HepG2 (cell line): Measurements from ENCODE around the gene CDC42EP3. TPM values are rescaled to one million over a fixed set of nuclear protein-coding genes. Genes with fewer than 3 reads are reported as not detected.

ENCODE experiments used
- DZIP1 ChIP-seq: sonication (generic); formaldehyde crosslinking; IDR thresholded peaks from 2 replicates; pipeline ENCODE4 v1.5.0; 2020; ENCODE audit warnings: mild to moderate bottlenecking, missing genetic modification reagents
- EED ChIP-seq: sonication (generic); formaldehyde crosslinking; IDR thresholded peaks from 2 replicates; pipeline ENCODE4 v1.5.0; 2020; ENCODE audit warnings: mild to moderate bottlenecking, missing genetic modification reagents
- FOXJ3 ChIP-seq: sonication (generic); formaldehyde crosslinking; IDR thresholded peaks from 2 replicates; pipeline ENCODE4 v1.4.0; 2020; ENCODE audit warnings: missing genetic modification reagents, mild to moderate bottlenecking, borderline replicate concordance
- GATAD1 ChIP-seq: IDR thresholded peaks from 2 replicates; pipeline ENCODE4 v1.6.1; 2016; ENCODE audit warnings: missing genetic modification reagents, missing compliant biosample characterization
- JDP2 ChIP-seq: sonication (generic); formaldehyde crosslinking; IDR thresholded peaks from 2 replicates; pipeline ENCODE4 v1.8.1; 2022; ENCODE audit warnings: missing genetic modification reagents, borderline replicate concordance
- MYC ChIP-seq: sonication (generic); formaldehyde crosslinking; IDR thresholded peaks from 2 replicates; pipeline ENCODE4 v1.9.0; 2021; ENCODE audit warnings: missing genetic modification reagents, borderline replicate concordance
- TBX2 ChIP-seq: sonication (generic); formaldehyde crosslinking; IDR thresholded peaks from 2 replicates; pipeline ENCODE4 v1.5.0; 2020; ENCODE audit warnings: missing genetic modification reagents, mild to moderate bottlenecking, borderline replicate concordance
- THRA ChIP-seq: sonication (generic); formaldehyde crosslinking; IDR thresholded peaks from 2 replicates; pipeline ENCODE4 v1.4.0; 2020; ENCODE audit warnings: missing genetic modification reagents, borderline replicate concordance
- XRCC5 ChIP-seq: fragments of 200-400 bp; formaldehyde crosslinking; optimal IDR thresholded peaks from 2 replicates; pipeline ENCODE3; 2017; ENCODE audit warnings: mild to moderate bottlenecking, low read length
- ZBTB14 ChIP-seq: sonication (generic); formaldehyde crosslinking; IDR thresholded peaks from 2 replicates; pipeline ENCODE4 v1.4.0; 2020; ENCODE audit warnings: missing genetic modification reagents
- ZFP41 ChIP-seq: sonication (generic); formaldehyde crosslinking; IDR thresholded peaks from 2 replicates; pipeline ENCODE4 v1.4.0; 2020; ENCODE audit warnings: mild to moderate bottlenecking, missing genetic modification reagents, borderline replicate concordance
- ZFYVE20 ChIP-seq: sonication (generic); formaldehyde crosslinking; IDR thresholded peaks from 2 replicates; pipeline ENCODE4 v1.8.0; 2023; ENCODE audit warnings: low read depth, mild to moderate bottlenecking, moderate library complexity, missing genetic modification reagents, borderline replicate concordance
- ZKSCAN1 ChIP-seq: fragments of 150-350 bp; IDR thresholded peaks from 2 replicates; pipeline ENCODE4 v1.6.1; 2014; ENCODE audit warnings: low read length
- ZMYM3 ChIP-seq: sonication (generic); formaldehyde crosslinking; IDR thresholded peaks from 2 replicates; pipeline ENCODE4 v1.5.1; 2020; ENCODE audit warnings: mild to moderate bottlenecking, missing genetic modification reagents
- ZNF337 ChIP-seq: sonication (generic); formaldehyde crosslinking; IDR thresholded peaks from 2 replicates; pipeline ENCODE4 v1.5.1; 2020; ENCODE audit warnings: missing genetic modification reagents, low read depth, mild to moderate bottlenecking, borderline replicate concordance
- polyA plus RNA-seq, 8 experiments: library from polyadenylated mRNA; depleted of rRNA in 3 of 8; stranded (reverse) in 7 of 8; unstranded in 1 of 8; fragments of >200 nt; fragmentation: Illumina TruSeq in 4 of 8; extraction: Trizol in 4 of 8; gene quantifications; 2 replicates each; pipeline versions ENCODE4 v1.2.1 to v1.2.3, GENCODE V29; 2011 to 2016; ENCODE audit warnings: low read depth in 4 of 8, missing spikeins in 1 of 8, mixed read lengths in 1 of 8; ENCODE audit not compliant: insufficient read depth in 1 of 8
- total RNA-seq, 5 experiments: library from RNA; depleted of rRNA; stranded (reverse); fragments of >200 nt; fragmentation: Illumina TruSeq; extraction: Trizol; gene quantifications; 2 replicates each; pipeline ENCODE4 v1.2.3, GENCODE V29; 2016; ENCODE audit warnings: low read depth in 1 of 5
- TF ChIP-seq, protein P1 (sequence below): sonication (generic); formaldehyde crosslinking; IDR thresholded peaks from 2 replicates; pipeline ENCODE4 v1.4.0; 2020; ENCODE audit warnings: missing genetic modification reagents

The CDC42EP3 gene
- total and polyA plus RNA-seq, 2 of the 13 experiments (the other 11 are each of a cell fraction or from before 2014, with no cell fraction given) = 0.01 TPM; not detected in 1

GRCh38 chr2:37672104-37672869 is 845 bp upstream of the CDC42EP3 start (continued):
- TF ChIP-seq DZIP1 (CRISPR knock-in tag) (no peak), EED (CRISPR knock-in tag) (peak; percentile 27), MYC (peak; percentile 26; the same call in 1 of the 2 replicates), ZFYVE20 (CRISPR knock-in tag) (no peak), JDP2 (no peak), ZNF337 (CRISPR knock-in tag) (no peak), XRCC5 (peak; percentile 21), FOXJ3 (CRISPR knock-in tag) (no peak), GATAD1 (CRISPR knock-in tag) (no peak), THRA (CRISPR knock-in tag) (no peak), ZMYM3 (CRISPR knock-in tag) (no peak), ZBTB14 (CRISPR knock-in tag) (no peak), ZKSCAN1 (no peak), TBX2 (CRISPR knock-in tag) (peak; percentile 11; the same call in 1 of the 2 replicates), ZFP41 (CRISPR knock-in tag) (no peak)
- TF ChIP-seq, protein P1, sequence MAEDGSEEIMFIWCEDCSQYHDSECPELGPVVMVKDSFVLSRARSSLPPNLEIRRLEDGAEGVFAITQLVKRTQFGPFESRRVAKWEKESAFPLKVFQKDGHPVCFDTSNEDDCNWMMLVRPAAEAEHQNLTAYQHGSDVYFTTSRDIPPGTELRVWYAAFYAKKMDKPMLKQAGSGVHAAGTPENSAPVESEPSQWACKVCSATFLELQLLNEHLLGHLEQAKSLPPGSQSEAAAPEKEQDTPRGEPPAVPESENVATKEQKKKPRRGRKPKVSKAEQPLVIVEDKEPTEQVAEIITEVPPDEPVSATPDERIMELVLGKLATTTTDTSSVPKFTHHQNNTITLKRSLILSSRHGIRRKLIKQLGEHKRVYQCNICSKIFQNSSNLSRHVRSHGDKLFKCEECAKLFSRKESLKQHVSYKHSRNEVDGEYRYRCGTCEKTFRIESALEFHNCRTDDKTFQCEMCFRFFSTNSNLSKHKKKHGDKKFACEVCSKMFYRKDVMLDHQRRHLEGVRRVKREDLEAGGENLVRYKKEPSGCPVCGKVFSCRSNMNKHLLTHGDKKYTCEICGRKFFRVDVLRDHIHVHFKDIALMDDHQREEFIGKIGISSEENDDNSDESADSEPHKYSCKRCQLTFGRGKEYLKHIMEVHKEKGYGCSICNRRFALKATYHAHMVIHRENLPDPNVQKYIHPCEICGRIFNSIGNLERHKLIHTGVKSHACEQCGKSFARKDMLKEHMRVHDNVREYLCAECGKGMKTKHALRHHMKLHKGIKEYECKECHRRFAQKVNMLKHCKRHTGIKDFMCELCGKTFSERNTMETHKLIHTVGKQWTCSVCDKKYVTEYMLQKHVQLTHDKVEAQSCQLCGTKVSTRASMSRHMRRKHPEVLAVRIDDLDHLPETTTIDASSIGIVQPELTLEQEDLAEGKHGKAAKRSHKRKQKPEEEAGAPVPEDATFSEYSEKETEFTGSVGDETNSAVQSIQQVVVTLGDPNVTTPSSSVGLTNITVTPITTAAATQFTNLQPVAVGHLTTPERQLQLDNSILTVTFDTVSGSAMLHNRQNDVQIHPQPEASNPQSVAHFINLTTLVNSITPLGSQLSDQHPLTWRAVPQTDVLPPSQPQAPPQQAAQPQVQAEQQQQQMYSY = peak; percentile 99
